Loucy (cell line): ENCODE measurements around the gene REEP1.

ENCODE experiments used
- H2AFZ ChIP-seq: fragments of 200-600 bp; sonication (generic); 2 replicates; pipeline ENCODE4 v1.6.0; 2016; ENCODE audit warnings: antibody characterized with exemption, mild to moderate bottlenecking, low read length, moderate library complexity
- H3F3A ChIP-seq: fragments of 200-600 bp; 2 replicates; pipeline ENCODE4 v1.6.0; 2016; ENCODE audit warnings: antibody characterized with exemption, low read depth, mild to moderate bottlenecking
- H3K27me3 ChIP-seq: fragments of 200-600 bp; sonication (generic); 2 replicates; pipeline ENCODE4 v1.6.1; 2014; ENCODE audit warnings: low read length, mild to moderate bottlenecking; ENCODE audit not compliant: insufficient read depth, poor library complexity, severe bottlenecking
- H3K36me3 ChIP-seq: fragments of 200-600 bp; sonication (generic); 2 replicates; pipeline ENCODE4 v1.6.1; 2016; ENCODE audit warnings: low read length; ENCODE audit not compliant: insufficient read depth
- H3K4me1 ChIP-seq: fragments of 200-600 bp; sonication (generic); 2 replicates; pipeline ENCODE4 v1.5.1; 2014; ENCODE audit warnings: low read length, mild to moderate bottlenecking; ENCODE audit not compliant: insufficient read depth, poor library complexity, severe bottlenecking
- H3K4me2 ChIP-seq: fragments of 200-600 bp; sonication (generic); 2 replicates; pipeline ENCODE4 v1.6.0; 2014; ENCODE audit warnings: antibody characterized with exemption, low read length, low read depth, mild to moderate bottlenecking; ENCODE audit not compliant: poor library complexity, severe bottlenecking
- H3K4me3 ChIP-seq: fragments of 200-600 bp; sonication (generic); 2 replicates; pipeline ENCODE4 v1.5.1; 2014; ENCODE audit warnings: low read length, mild to moderate bottlenecking, mixed read lengths; ENCODE audit not compliant: poor library complexity, severe bottlenecking
- H3K79me2 ChIP-seq: fragments of 200-600 bp; sonication (generic); 2 replicates; pipeline ENCODE4 v1.6.1; 2014; ENCODE audit warnings: low read length; ENCODE audit not compliant: insufficient read depth
- H3K9ac ChIP-seq: fragments of 200-600 bp; sonication (generic); 2 replicates; pipeline ENCODE4 v1.6.0; 2014; ENCODE audit warnings: mild to moderate bottlenecking, low read depth, low read length, moderate library complexity; ENCODE audit not compliant: poor library complexity, severe bottlenecking
- H3K9me2 ChIP-seq: fragments of 200-600 bp; sonication (generic); replicated peaks from 2 replicates; pipeline ENCODE4 v1.6.1; 2016; ENCODE audit warnings: low read depth, low read length, mixed read lengths
- H3K9me3 ChIP-seq: fragments of 200-600 bp; sonication (generic); 2 replicates; pipeline ENCODE4 v1.6.1; 2014; ENCODE audit warnings: mild to moderate bottlenecking, antibody characterized with exemption, low read length, low read depth; ENCODE audit not compliant: insufficient read depth
- H4K20me1 ChIP-seq: fragments of 200-600 bp; sonication (generic); 2 replicates; pipeline ENCODE4 v1.6.0; 2014; ENCODE audit warnings: antibody characterized with exemption, low read length, mild to moderate bottlenecking; ENCODE audit not compliant: insufficient read depth, poor library complexity, severe bottlenecking
- CTCF ChIP-seq: fragments of 200-600 bp; sonication (generic); conservative IDR thresholded peaks from 2 replicates; pipeline ENCODE4 v1.5.1; 2014; ENCODE audit warnings: mild to moderate bottlenecking, antibody characterized with exemption, low read length
- EZH2phosphoT487 ChIP-seq: fragments of 200-600 bp; IDR thresholded peaks from 2 replicates; pipeline ENCODE4 v1.6.1; 2018; ENCODE audit warnings: antibody characterized with exemption, mild to moderate bottlenecking, moderate library complexity, borderline replicate concordance

REEP1 gene

GRCh38 chr2:86286516-86286915, 50.9 kb downstream of the REEP1 start:
- H3K4me2 ChIP-seq = no peak overlapping the region
- H3K4me3 ChIP-seq = no peak overlapping the region
- H3K27me3 ChIP-seq = peaks cover 9% of the 10 kb centered on the region

GRCh38 chr2:86285981-86286380, 51.4 kb downstream of the REEP1 start:
- H3K4me1 ChIP-seq = no peaks in the 10 kb centered on the region

More at GRCh38 chr2:86286516-86286915, 50.9 kb downstream of the REEP1 start:
- Histone ChIP-seq H2AFZ (no peak overlapping the region), H3K9me3 (no peaks in the 10 kb centered on the region), H3F3A (no peaks in the 10 kb centered on the region), H3K4me1 (no peaks in the 10 kb centered on the region), H3K9ac (no peak overlapping the region), H3K79me2 (no peaks in the 10 kb centered on the region), H4K20me1 (no peaks in the 10 kb centered on the region), H3K36me3 (no peaks in the 10 kb centered on the region), H3K9me2 (no peaks in the 10 kb centered on the region)
- TF ChIP-seq CTCF = no peak
- TF ChIP-seq EZH2phosphoT487 = no peak

GRCh38 chr2:86285571-86285970, 51.9 kb downstream of the REEP1 start:
- no peaks in the 10 kb centered on the region for H3K4me1 ChIP-seq
- no peak overlapping the region for H3K4me3 ChIP-seq
- no peak overlapping the region for H3K4me2 ChIP-seq
- H3K9me3 ChIP-seq = no peaks in the 10 kb centered on the region
- no peak overlapping the region for H3K9ac ChIP-seq
- H3F3A ChIP-seq = no peaks in the 10 kb centered on the region
- H3K27me3 ChIP-seq = peaks cover 3% of the 10 kb centered on the region
- no peak overlapping the region for H2AFZ ChIP-seq
- H3K9me2 ChIP-seq = no peaks in the 10 kb centered on the region
- H3K79me2 ChIP-seq = no peaks in the 10 kb centered on the region
- TF ChIP-seq CTCF (no peak), EZH2phosphoT487 (no peak)
- no peaks in the 10 kb centered on the region for H4K20me1 ChIP-seq
- H3K36me3 ChIP-seq = no peaks in the 10 kb centered on the region

More at GRCh38 chr2:86285981-86286380, 51.4 kb downstream of the REEP1 start:
- TF ChIP-seq CTCF (no peak), EZH2phosphoT487 (no peak)
- Histone ChIP-seq H3F3A (no peaks in the 10 kb centered on the region), H3K9me2 (no peaks in the 10 kb centered on the region), H3K27me3 (peaks cover 7% of the 10 kb centered on the region), H3K4me2 (no peak overlapping the region), H3K9me3 (no peaks in the 10 kb centered on the region), H4K20me1 (no peaks in the 10 kb centered on the region), H3K9ac (no peak overlapping the region), H3K4me3 (no peak overlapping the region), H2AFZ (no peak overlapping the region), H3K79me2 (no peaks in the 10 kb centered on the region), H3K36me3 (no peaks in the 10 kb centered on the region)
